BE2C (cell line): ENCODE measurements around the gene COPE.

Source experiments
- DNase-seq: peaks from one replicate; pipeline ENCODE4 v3.0.0-alpha.2; 2020
- H3K27me3 ChIP-seq: fragments of 250-450 bp; sonication (Bioruptor Pico); 2 replicates; pipeline ENCODE4 v1.5.1; 2020; ENCODE audit warnings: mild to moderate bottlenecking
- H3K36me3 ChIP-seq: fragments of 250-450 bp; sonication (Bioruptor Pico); 2 replicates; pipeline ENCODE4 v1.5.1; 2020; ENCODE audit warnings: mild to moderate bottlenecking
- H3K4me1 ChIP-seq: fragments of 250-450 bp; sonication (Bioruptor Pico); 2 replicates; pipeline ENCODE4 v1.5.1; 2020
- H3K4me3 ChIP-seq: 2 replicates; pipeline ENCODE4 v1.5.1; 2011; ENCODE audit warnings: low read depth, low read length
- H3K9me3 ChIP-seq: fragments of 250-450 bp; sonication (Bioruptor Pico); 2 replicates; pipeline ENCODE4 v1.5.1; 2020
- CTCF ChIP-seq: IDR thresholded peaks from 2 replicates; pipeline ENCODE4 v1.5.1; 2012; ENCODE audit warnings: mild to moderate bottlenecking, low read depth, low read length

COPE gene

GRCh38 chr19:18871543-18871942 lies 47.6 kb downstream of the COPE start:
- no peak overlapping the region for H3K4me3 ChIP-seq
- 0 out of 2 replicates have a peak, but pooled peaks cover 2% of the 10 kb centered on the region for H3K4me1 ChIP-seq
- H3K36me3 ChIP-seq, result peaks cover 23% of the 10 kb centered on the region
- H3K27me3 ChIP-seq, result no peaks in the 10 kb centered on the region
- H3K9me3 ChIP-seq, result no peaks in the 10 kb centered on the region
- no peak for TF ChIP-seq CTCF
- no peak for DNase-seq

- TF ChIP-seq CTCF, result no peak
- Histone ChIP-seq H3K4me1 (peaks cover 6% of the 10 kb centered on the region; the same call in 1 of the 2 replicates), H3K36me3 (peaks cover 32% of the 10 kb centered on the region), H3K9me3 (no peaks in the 10 kb centered on the region), H3K27me3 (no peaks in the 10 kb centered on the region), H3K4me3 (no peak overlapping the region)
- DNase-seq, result no peak
These were observed 48.5 kb downstream of the COPE start for GRCh38 chr19:18870531-18871172.

- no peak for DNase-seq
- TF ChIP-seq CTCF, result no peak
- Histone ChIP-seq H3K4me1 (peaks cover 6% of the 10 kb centered on the region; the same call in 1 of the 2 replicates), H3K4me3 (no peak overlapping the region), H3K27me3 (no peaks in the 10 kb centered on the region), H3K36me3 (peaks cover 36% of the 10 kb centered on the region), H3K9me3 (no peaks in the 10 kb centered on the region)
These were observed 49.2 kb downstream of the COPE start for GRCh38 chr19:18869781-18870530.

GRCh38 chr19:18869023-18869618 lies 50.1 kb downstream of the COPE start:
- no peak for DNase-seq
- H3K27me3 ChIP-seq, result no peaks in the 10 kb centered on the region
- H3K4me3 ChIP-seq, result no peak overlapping the region
- H3K4me1 ChIP-seq, result peaks cover 6% of the 10 kb centered on the region; the same call in 1 of the 2 replicates
- H3K36me3 ChIP-seq, result peaks cover 39% of the 10 kb centered on the region
- TF ChIP-seq CTCF, result no peak
- no peaks in the 10 kb centered on the region for H3K9me3 ChIP-seq

- no peak for TF ChIP-seq CTCF
- Histone ChIP-seq H3K4me3 (no peak overlapping the region), H3K9me3 (no peaks in the 10 kb centered on the region), H3K36me3 (peaks cover 43% of the 10 kb centered on the region), H3K27me3 (no peaks in the 10 kb centered on the region), H3K4me1 (peaks cover 6% of the 10 kb centered on the region; the same call in 1 of the 2 replicates)
- no peak for DNase-seq
These were observed 50.7 kb downstream of the COPE start for GRCh38 chr19:18868380-18869022.
